Keratinocyte (primary cell): ENCODE data around the gene NREP. TPM values are rescaled to one million over a fixed set of nuclear protein-coding genes. Genes with fewer than 3 reads are reported as not detected.

Experiments used
- DNase-seq: peaks from one replicate; pipeline ENCODE4 v3.0.0-alpha.2; 2011; ENCODE audit warnings: low read depth, missing footprints, low spot score
- FAIRE-seq: peaks from 2 replicates; lab custom pipeline; 2011; peaks lifted over from hg19 to GRCh38; lab: Jason Lieb, UNC
- H2AFZ ChIP-seq: 2 replicates; pipeline ENCODE4 v1.6.0; 2012; ENCODE audit warnings: low read length, control low read depth, inconsistent platforms; ENCODE audit not compliant: control insufficient read depth
- H3K27ac ChIP-seq: 2 replicates; pipeline ENCODE4 v1.5.1; 2011; ENCODE audit warnings: low read length; ENCODE audit not compliant: control insufficient read depth, insufficient read depth
- H3K27me3 ChIP-seq: 3 replicates; pipeline ENCODE4 v1.6.0; 2011; ENCODE audit warnings: low read length; ENCODE audit not compliant: control insufficient read depth, insufficient read depth; ENCODE audit errors: extremely low read depth
- H3K36me3 ChIP-seq, 2 experiments: 2 replicates in 1 of 2; 3 replicates in 1 of 2; pipeline ENCODE4 v1.5.1; 2011; ENCODE audit warnings: low read length in 2 of 2, mild to moderate bottlenecking in 1 of 2; ENCODE audit not compliant: control insufficient read depth in 2 of 2, insufficient read depth in 2 of 2; ENCODE audit errors: extremely low read depth in 1 of 2
- H3K4me1 ChIP-seq: 3 replicates; pipeline ENCODE4 v1.5.1; 2011; ENCODE audit warnings: low read length; ENCODE audit not compliant: control insufficient read depth, insufficient read depth; ENCODE audit errors: extremely low read depth
- H3K4me2 ChIP-seq: 3 replicates; pipeline ENCODE4 v1.6.0; 2011; ENCODE audit warnings: low read depth, low read length; ENCODE audit not compliant: control insufficient read depth, insufficient read depth; ENCODE audit errors: extremely low read depth
- H3K4me3 ChIP-seq, 3 experiments: fragments of 200-600 bp in 1 of 3; sonication (generic) in 1 of 3; 2 replicates in 2 of 3; 3 replicates in 1 of 3; pipeline ENCODE4 v1.5.1; 2011 to 2016; ENCODE audit warnings: low read length in 3 of 3, mild to moderate bottlenecking in 3 of 3, control low read depth in 2 of 3, inconsistent platforms in 1 of 3, low read depth in 1 of 3, mixed read lengths in 1 of 3, mixed run types in 1 of 3, moderate library complexity in 1 of 3; ENCODE audit not compliant: control insufficient read depth in 2 of 3, insufficient read depth in 2 of 3; ENCODE audit errors: extremely low read depth in 1 of 3
- H3K79me2 ChIP-seq: 2 replicates; pipeline ENCODE4 v1.6.0; 2012; ENCODE audit warnings: low read length; ENCODE audit not compliant: control insufficient read depth, insufficient read depth
- H3K9ac ChIP-seq: 3 replicates; pipeline ENCODE4 v1.6.0; 2011; ENCODE audit warnings: low read length; ENCODE audit not compliant: control insufficient read depth, insufficient read depth; ENCODE audit errors: extremely low read depth
- H3K9me1 ChIP-seq: 3 replicates; pipeline ENCODE4 v1.6.0; 2011; ENCODE audit warnings: low read length; ENCODE audit not compliant: control insufficient read depth, insufficient read depth; ENCODE audit errors: extremely low read depth
- H3K9me3 ChIP-seq: 2 replicates; pipeline ENCODE4 v1.5.1; 2012; ENCODE audit warnings: low read depth, low read length; ENCODE audit not compliant: control insufficient read depth
- H4K20me1 ChIP-seq: 3 replicates; pipeline ENCODE4 v1.6.0; 2011; ENCODE audit warnings: low read length; ENCODE audit not compliant: control insufficient read depth, insufficient read depth; ENCODE audit errors: extremely low read depth
- EZH2 ChIP-seq: IDR thresholded peaks from one replicate; pipeline ENCODE4 v1.6.1; 2012; ENCODE audit warnings: inconsistent platforms, mild to moderate bottlenecking, low read length, moderate library complexity
- dilution Hi-C: fragments of 300-500 bp; cut with MboI; formaldehyde crosslinking; loops from one replicate; pipeline ENCODE4 v1.7.0; 2020; ENCODE audit warnings: low sequenced_read_pairs; ENCODE audit not compliant: extremely low pct_ligation_motif_present
- polyA plus RNA-seq, 5 experiments: library from polyadenylated mRNA; depleted of rRNA in 3 of 5; stranded (reverse) in 3 of 5; stranded (forward) in 1 of 5; unstranded in 1 of 5; fragments of >200 nt; gene quantifications; 1 replicate in 1 of 5; 2 replicates in 3 of 5; 3 replicates in 1 of 5; pipeline versions ENCODE4 v1.2.1 to v1.2.3, GENCODE V29; 2011 to 2012; ENCODE audit warnings: missing spikeins in 2 of 5, low read depth in 1 of 5, low replicate concordance in 1 of 5
- TF ChIP-seq, protein P1 (sequence below), 3 experiments: IDR thresholded peaks in 1 of 3; conservative IDR thresholded peaks in 1 of 3; optimal IDR thresholded peaks in 1 of 3; 2 replicates in 2 of 3; 3 replicates in 1 of 3; pipeline versions ENCODE3 to v1.5.1; 2011; ENCODE audit warnings: low read length in 3 of 3, mild to moderate bottlenecking in 3 of 3, moderate library complexity in 2 of 3, control low read depth in 1 of 3, inconsistent platforms in 1 of 3; ENCODE audit not compliant: insufficient read depth in 2 of 3; ENCODE audit errors: extremely low read depth in 1 of 3

NREP gene
- polyA plus RNA-seq, 1 donor (not counting 4 experiments of a cell fraction or from before 2014, with no cell fraction given) = 9.1 TPM

DNA sequence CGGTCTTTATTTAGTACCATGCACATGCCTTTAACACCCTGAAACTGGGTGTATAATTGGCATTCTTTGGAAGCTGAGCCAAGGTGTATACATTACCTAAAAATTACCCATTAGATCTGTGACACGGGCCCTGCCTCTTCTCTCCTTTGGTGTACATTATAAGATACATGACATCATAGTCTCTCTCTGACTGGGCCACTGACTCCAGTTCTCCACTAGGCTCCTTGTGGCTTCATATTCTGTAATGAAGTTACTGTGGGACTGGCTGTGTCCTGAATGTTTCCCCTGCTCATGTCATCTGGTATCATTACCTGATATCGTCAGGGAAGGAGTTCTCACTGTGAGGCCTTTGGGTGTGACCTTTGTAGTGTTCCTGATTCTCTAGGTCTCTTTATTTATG lies 65.5 kb downstream of the NREP start:
- H3K4me3 ChIP-seq = no peak overlapping the region
- H3K9me3 ChIP-seq = no peaks in the 10 kb centered on the region
- FAIRE-seq (no peak), DNase-seq (no peak)
- H3K9ac ChIP-seq = no peak overlapping the region
- H2AFZ ChIP-seq = no peak overlapping the region
- H3K4me2 ChIP-seq = no peak overlapping the region
- H3K36me3 ChIP-seq = no peaks in the 10 kb centered on the region
- H3K4me1 ChIP-seq = peaks cover 10% of the 10 kb centered on the region
- no peaks in the 10 kb centered on the region for H3K9me1 ChIP-seq
- H4K20me1 ChIP-seq = no peaks in the 10 kb centered on the region
- dilution Hi-C loops = no loop called here
- H3K27ac ChIP-seq = no peak overlapping the region
- no peaks in the 10 kb centered on the region for H3K79me2 ChIP-seq
- TF ChIP-seq EZH2 = no peak
- TF ChIP-seq, protein P1, sequence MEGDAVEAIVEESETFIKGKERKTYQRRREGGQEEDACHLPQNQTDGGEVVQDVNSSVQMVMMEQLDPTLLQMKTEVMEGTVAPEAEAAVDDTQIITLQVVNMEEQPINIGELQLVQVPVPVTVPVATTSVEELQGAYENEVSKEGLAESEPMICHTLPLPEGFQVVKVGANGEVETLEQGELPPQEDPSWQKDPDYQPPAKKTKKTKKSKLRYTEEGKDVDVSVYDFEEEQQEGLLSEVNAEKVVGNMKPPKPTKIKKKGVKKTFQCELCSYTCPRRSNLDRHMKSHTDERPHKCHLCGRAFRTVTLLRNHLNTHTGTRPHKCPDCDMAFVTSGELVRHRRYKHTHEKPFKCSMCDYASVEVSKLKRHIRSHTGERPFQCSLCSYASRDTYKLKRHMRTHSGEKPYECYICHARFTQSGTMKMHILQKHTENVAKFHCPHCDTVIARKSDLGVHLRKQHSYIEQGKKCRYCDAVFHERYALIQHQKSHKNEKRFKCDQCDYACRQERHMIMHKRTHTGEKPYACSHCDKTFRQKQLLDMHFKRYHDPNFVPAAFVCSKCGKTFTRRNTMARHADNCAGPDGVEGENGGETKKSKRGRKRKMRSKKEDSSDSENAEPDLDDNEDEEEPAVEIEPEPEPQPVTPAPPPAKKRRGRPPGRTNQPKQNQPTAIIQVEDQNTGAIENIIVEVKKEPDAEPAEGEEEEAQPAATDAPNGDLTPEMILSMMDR (optimal IDR thresholded peaks at IDR 0.05 in 1 of 3, IDR thresholded peaks at IDR 0.05 in 1 of 3, conservative IDR thresholded peaks at IDR 0.05 in 1 of 3; ENCODE audit: extremely low read depth in 1 of 3, insufficient read depth in 2 of 3, low read length in 3 of 3) = no peak
- H3K27me3 ChIP-seq = no peaks in the 10 kb centered on the region

DNA sequence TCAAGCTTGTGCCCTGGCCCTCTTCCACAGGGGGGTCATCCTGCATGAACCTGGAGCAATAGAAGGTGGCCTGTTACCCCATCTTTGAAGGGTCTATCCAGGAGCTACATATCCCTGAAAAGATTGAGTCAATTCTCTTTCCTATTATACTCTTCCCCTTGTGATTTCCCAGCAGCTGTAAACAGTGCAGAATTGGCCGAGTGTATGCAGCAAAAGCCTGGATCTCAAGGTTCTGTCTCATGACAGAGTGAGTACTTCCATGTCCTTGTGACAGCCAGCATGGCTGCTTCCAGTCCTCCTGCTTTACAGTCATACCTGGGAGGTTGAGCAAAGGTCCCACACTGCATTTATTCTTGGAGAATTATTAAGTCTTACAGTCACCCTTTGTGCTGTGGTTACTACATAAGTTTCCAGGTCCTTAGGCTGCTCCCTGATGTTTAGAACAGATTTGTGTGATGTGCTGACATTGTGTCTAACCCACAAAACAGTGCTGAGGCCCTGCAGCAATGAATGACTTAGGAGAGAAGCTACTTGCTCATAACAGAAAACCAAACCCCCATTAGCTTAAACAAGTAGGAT lies 67.5 kb downstream of the NREP start:
- DNase-seq (no peak), FAIRE-seq (no peak)
- TF ChIP-seq EZH2 = no peak
- TF ChIP-seq, protein P1 (optimal IDR thresholded peaks at IDR 0.05 in 1 of 3, IDR thresholded peaks at IDR 0.05 in 1 of 3, conservative IDR thresholded peaks at IDR 0.05 in 1 of 3; ENCODE audit: extremely low read depth in 1 of 3, insufficient read depth in 2 of 3, low read length in 3 of 3) = no peak
- Histone ChIP-seq H3K27ac (no peak overlapping the region), H3K9me3 (no peaks in the 10 kb centered on the region), H2AFZ (no peak overlapping the region), H4K20me1 (no peaks in the 10 kb centered on the region), H3K4me1 (peaks cover 6% of the 10 kb centered on the region), H3K79me2 (no peaks in the 10 kb centered on the region), H3K9ac (no peak overlapping the region), H3K9me1 (no peaks in the 10 kb centered on the region), H3K4me3 (no peak overlapping the region), H3K27me3 (no peaks in the 10 kb centered on the region), H3K4me2 (no peak overlapping the region), H3K36me3 (no peaks in the 10 kb centered on the region)
- dilution Hi-C loops = no loop called here
